Small intestine (tissue), 7 donors: ENCODE results near the gene LIX1. TPM values are rescaled to one million over a fixed set of nuclear protein-coding genes. Genes with fewer than 3 reads are reported as not detected.

Experiments used
- DNase-seq, 2 donors: peaks; one replicate each; pipeline versions ENCODE4 v3.0.0 to v3.0.0-alpha.2; 2013
- FAIRE-seq: peaks from 2 replicates; lab custom pipeline; 2012; peaks lifted over from hg19 to GRCh38; lab: Jason Lieb, UNC
- H3K27ac ChIP-seq, 3 donors: one replicate each; pipeline ENCODE4 v1.5.1; 2013; ENCODE audit warnings: low read length in 2 of 3, mild to moderate bottlenecking in 2 of 3, control low read depth in 1 of 3, inconsistent platforms in 1 of 3, low read depth in 1 of 3, moderate library complexity in 1 of 3
- H3K27me3 ChIP-seq, 3 donors: one replicate each; pipeline ENCODE4 v1.6.1; 2013; ENCODE audit warnings: low read length in 3 of 3, inconsistent platforms in 1 of 3; ENCODE audit not compliant: control insufficient read depth in 3 of 3, insufficient read depth in 3 of 3
- H3K36me3 ChIP-seq, 3 donors: one replicate each; pipeline ENCODE4 v1.6.1; 2013; ENCODE audit warnings: low read length in 3 of 3, inconsistent platforms in 1 of 3, low read depth in 1 of 3, mild to moderate bottlenecking in 1 of 3, moderate library complexity in 1 of 3; ENCODE audit not compliant: control insufficient read depth in 3 of 3, insufficient read depth in 2 of 3
- H3K4me1 ChIP-seq, 3 donors: one replicate each; pipeline ENCODE4 v1.6.1; 2013; ENCODE audit warnings: low read length in 2 of 3, inconsistent platforms in 1 of 3, low read depth in 1 of 3, mild to moderate bottlenecking in 1 of 3, moderate library complexity in 1 of 3; ENCODE audit not compliant: control insufficient read depth in 3 of 3, insufficient read depth in 2 of 3
- H3K4me3 ChIP-seq, 3 donors: one replicate each; pipeline ENCODE4 v1.5.1; 2013; ENCODE audit warnings: low read length in 3 of 3, control low read depth in 1 of 3, inconsistent platforms in 1 of 3, low read depth in 1 of 3, mild to moderate bottlenecking in 1 of 3, moderate library complexity in 1 of 3
- H3K9me3 ChIP-seq, 2 donors: one replicate each; pipeline ENCODE4 v1.6.1; 2013; ENCODE audit warnings: low read depth in 1 of 2, low read length in 1 of 2; ENCODE audit not compliant: control insufficient read depth in 2 of 2, insufficient read depth in 1 of 2
- WGBS, 3 donors: extraction: QIAGEN DNeasy Blood & Tissue Kit; methylation state at CpG; one replicate each; pipeline ENCODE4 v1.1.7; 2013; 5-methylcytosine and 5-hydroxymethylcytosine counted together
- polyA plus RNA-seq, 4 donors: library from polyadenylated mRNA; stranded (reverse) in 3 of 4; unstranded in 1 of 4; fragments of 200-250 nt in 3 of 4; fragments of 120-200 nt in 1 of 4; gene quantifications; one replicate each; pipeline versions ENCODE4 v1.2.1 to v1.2.3, GENCODE V29; 2013
- donor health status: healthy with polysubstance abuse.
- donor health status: control.
- donor health status: control.
- donor health status: Bipolar disorder and iron deficiency.
- donor health status: healthy.

The LIX1 gene
- polyA plus RNA-seq, 4 donors: 0.85 to 3.0 TPM; not detected in 2

DNA sequence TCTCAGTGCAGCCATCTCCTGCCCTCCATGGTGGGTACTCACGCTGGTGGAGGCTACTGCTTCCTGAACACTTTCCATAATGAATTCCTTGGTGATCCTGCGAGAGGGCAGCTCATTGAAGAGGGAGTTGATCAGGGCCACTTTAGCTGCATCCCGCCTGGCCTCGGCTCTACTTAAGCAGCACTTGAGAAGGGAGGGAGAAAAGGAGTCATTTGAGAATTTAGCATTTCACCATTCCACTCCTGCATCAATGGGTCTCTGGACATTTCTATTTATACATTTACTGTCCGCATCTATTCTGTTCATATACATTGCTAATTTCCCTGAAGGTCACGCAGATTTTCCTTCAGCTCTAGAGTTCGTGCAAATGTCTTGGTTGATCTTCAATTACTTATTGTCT is 35.1 kb downstream of the LIX1 start:
- Histone ChIP-seq H3K27ac (no peak overlapping the region), H3K27me3 (no peaks in the 10 kb centered on the region), H3K4me1 (peaks cover 3 to 22% (median 4%) of the 10 kb centered on the region in 3 donors), H3K36me3 (no peaks in the 10 kb centered on the region), H3K4me3 (no peak overlapping the region), H3K9me3 (no peaks in the 10 kb centered on the region)
- FAIRE-seq (no peak), DNase-seq (no peak)
- WGBS, 3 donors: 94 to 96% (median 95%) methylated on average over 7 of the region's 7 CpGs

DNA sequence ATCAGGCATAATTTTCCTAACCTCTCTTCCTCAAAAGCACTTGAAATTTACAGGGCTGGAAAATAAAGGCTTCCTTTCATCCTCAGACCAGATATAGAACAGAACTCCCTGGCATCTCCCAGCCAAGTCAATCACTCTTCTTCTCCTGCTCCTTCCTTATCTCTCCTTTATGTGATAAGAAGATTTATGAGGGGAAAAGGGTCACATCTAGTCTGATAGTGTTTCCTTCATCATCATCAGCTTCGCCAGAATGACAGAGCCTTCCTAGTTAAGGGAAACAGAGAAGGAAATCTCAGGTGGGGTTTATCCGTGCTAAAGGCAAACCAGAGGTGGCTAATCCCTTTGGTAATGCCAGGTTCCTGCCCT is 36.2 kb downstream of the LIX1 start:
- FAIRE-seq (no peak), DNase-seq (peak; percentile 39 to 48)
- Histone ChIP-seq H3K4me3 (no peak overlapping the region), H3K4me1 (peaks cover 0 to 16% (median 3%) of the 10 kb centered on the region in 3 donors), H3K36me3 (no peaks in the 10 kb centered on the region), H3K9me3 (no peaks in the 10 kb centered on the region), H3K27me3 (no peaks in the 10 kb centered on the region), H3K27ac (no peak overlapping the region)
- WGBS, 3 donors: 15 to 53% (median 25%) methylated on average over 2 of the region's 2 CpGs

DNA sequence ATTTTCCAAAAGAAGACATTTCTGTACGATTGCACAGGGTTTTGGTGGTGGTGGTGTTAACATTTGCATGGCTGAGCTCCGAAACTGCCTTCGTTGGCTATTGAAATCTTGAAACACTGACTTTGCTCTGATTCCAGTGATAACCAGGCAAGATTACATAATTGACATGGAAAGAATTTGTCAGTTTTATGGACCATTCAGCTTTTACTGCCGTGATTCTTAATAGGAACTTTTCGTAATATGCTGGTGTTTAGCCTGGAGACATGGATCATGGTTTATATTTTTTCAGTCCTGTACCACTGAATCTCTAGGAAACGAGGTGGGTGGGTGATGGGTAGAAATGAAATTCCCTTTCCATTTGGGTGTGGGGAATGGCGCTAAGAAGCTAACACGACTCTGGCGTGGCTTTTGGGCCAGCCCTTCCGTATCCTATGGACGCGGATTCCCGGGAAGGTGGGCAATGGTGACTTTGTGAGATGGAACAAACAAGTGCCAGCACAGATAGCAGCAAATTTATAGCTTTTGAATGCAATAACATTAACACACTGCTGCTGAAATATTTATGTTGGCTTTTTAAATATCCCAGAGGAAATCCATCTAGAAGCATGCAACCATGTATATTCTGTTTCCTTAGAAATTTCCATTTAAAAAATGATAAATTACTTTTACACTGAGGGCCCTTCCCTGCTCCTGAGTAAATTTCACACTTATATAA is 36.8 kb downstream of the LIX1 start:
- no peak overlapping the region for H3K4me3 ChIP-seq
- H3K27me3 ChIP-seq: no peaks in the 10 kb centered on the region
- peak in 1 of 2 donors; percentile 55 for DNase-seq
- H3K36me3 ChIP-seq: no peaks in the 10 kb centered on the region
- no peak overlapping the region for H3K27ac ChIP-seq
- no peak for FAIRE-seq
- peaks cover 0 to 13% (median 3%) of the 10 kb centered on the region in 3 donors for H3K4me1 ChIP-seq
- WGBS, 3 donors: 43 to 54% (median 46%) methylated on average over 13 of the region's 13 CpGs
- no peaks in the 10 kb centered on the region for H3K9me3 ChIP-seq

DNA sequence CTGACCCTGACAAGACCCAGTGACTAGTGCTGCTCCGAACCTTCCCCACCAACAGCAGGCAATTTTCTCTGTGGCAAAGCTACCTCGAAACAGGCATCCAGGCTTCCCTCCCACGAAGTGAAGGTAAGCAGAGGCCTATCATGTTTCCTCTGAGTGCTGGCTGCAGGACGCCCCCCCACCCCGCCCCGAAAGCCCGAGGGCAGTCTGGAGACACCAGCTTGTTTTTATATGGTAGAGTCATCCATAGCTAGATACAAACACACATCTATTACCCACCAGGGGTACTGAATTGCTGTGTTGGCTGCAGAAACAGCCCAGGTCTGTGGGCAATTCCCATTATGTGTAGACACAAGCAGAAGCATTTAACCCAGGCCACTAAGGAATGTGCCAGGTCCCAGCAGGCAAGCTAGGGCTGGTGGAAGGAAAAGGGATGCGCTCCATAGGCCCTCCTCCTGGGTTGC is 40.4 kb downstream of the LIX1 start:
- FAIRE-seq (no peak), DNase-seq (no peak)
- Histone ChIP-seq H3K36me3 (no peaks in the 10 kb centered on the region), H3K4me1 (peaks cover 0 to 13% (median 3%) of the 10 kb centered on the region in 3 donors), H3K9me3 (no peaks in the 10 kb centered on the region), H3K4me3 (no peak overlapping the region), H3K27ac (no peak overlapping the region), H3K27me3 (no peaks in the 10 kb centered on the region)
- WGBS, 3 donors: 80 to 93% (median 88%) methylated on average over 8 of the region's 8 CpGs

DNA sequence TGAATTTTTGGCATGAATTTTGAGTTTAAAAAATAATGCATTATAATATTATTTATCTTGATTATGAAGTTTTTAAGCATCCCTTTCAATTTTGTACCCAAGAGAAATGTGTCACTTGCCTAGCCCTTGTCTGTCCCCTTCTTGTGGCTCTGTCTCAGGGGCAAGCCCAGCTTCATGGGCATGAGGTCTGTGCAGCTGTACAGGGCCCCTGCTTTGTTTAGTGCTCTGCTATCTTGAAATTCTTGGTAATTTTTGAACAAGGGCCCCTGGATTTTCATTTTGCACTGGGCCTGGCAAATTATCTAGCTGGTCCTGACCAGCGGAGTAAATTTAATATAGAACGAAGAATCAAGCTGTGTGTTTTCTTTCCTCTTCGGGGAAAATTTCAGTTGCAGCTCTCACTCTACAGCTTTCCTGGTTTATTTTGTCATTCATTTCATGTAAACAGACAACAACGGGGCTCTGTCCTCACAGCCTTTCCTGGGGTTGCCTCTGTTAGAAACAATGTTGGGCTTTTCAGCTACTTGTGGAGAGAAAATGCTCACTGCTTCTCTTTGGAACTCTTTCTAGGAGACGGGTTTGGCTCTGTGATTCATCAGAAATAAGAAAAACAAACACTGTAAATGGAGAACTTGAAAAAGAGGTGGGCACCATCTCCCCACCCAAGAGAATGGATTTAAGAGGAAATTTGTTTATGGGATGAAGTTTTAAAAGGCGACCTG is 41.1 kb downstream of the LIX1 start:
- no peaks in the 10 kb centered on the region for H3K36me3 ChIP-seq
- WGBS, 3 donors: 76 to 91% (median 86%) methylated on average over 6 of the region's 6 CpGs
- FAIRE-seq (no peak), DNase-seq (no peak)
- H3K4me3 ChIP-seq: no peak overlapping the region
- no peaks in the 10 kb centered on the region for H3K27me3 ChIP-seq
- no peak overlapping the region for H3K27ac ChIP-seq
- H3K4me1 ChIP-seq: peaks cover 0 to 12% (median 2%) of the 10 kb centered on the region in 3 donors
- no peaks in the 10 kb centered on the region for H3K9me3 ChIP-seq

DNA sequence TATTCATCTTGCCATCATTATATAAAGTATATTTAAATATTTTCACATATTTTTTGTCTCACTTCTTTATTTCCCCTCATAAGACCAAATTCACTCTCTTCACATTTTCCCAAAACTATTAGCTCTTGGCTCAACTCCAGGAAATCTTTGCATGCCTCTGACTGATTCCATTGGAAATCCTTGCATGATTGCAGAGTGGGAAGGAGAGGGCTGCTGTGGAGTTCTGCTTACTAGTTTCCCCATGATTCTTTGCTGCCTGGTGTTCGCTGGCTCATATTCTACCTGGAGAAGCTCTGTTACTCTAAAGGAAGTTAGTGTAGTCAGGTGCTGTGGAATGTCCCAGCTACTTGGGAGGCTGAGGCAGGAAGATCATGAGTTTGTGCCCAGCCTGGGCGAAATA is 41.9 kb downstream of the LIX1 start:
- DNase-seq (no peak), FAIRE-seq (no peak)
- no peak overlapping the region for H3K4me3 ChIP-seq
- no peak overlapping the region for H3K27ac ChIP-seq
- WGBS, 3 donors: 60 to 95% (median 88%) methylated on average over 2 of the region's 2 CpGs
- H3K4me1 ChIP-seq: peaks cover 0 to 3% (median 0%) of the 10 kb centered on the region in 3 donors
- no peaks in the 10 kb centered on the region for H3K9me3 ChIP-seq
- no peaks in the 10 kb centered on the region for H3K36me3 ChIP-seq
- no peaks in the 10 kb centered on the region for H3K27me3 ChIP-seq

DNA sequence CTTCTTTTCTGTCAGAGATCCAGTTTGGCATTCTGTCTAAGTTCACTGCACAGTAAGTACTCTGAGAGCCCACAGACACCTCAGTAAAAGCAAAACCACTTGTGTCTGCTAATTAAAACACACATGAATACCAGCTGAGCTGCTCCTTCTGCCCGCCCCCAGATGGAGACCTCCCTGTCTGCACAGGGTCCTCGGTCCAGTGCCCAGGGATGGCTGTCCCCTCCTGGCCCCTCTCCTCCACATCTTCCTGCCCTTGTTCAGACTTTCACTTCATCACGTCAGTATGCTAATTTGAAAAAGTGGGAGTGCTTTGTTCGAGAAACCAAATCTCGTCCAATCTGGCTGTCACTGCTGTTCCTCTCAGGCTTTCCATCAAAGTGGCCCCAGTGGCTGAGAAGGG is 43.5 kb downstream of the LIX1 start:
- Histone ChIP-seq H3K4me3 (no peak overlapping the region), H3K27ac (no peak overlapping the region), H3K9me3 (no peaks in the 10 kb centered on the region), H3K4me1 (no peaks in the 10 kb centered on the region), H3K27me3 (no peaks in the 10 kb centered on the region), H3K36me3 (no peaks in the 10 kb centered on the region)
- WGBS, 3 donors: 71 to 87% (median 81%) methylated on average over 5 of the region's 5 CpGs
- no peak for DNase-seq
- FAIRE-seq: no peak

DNA sequence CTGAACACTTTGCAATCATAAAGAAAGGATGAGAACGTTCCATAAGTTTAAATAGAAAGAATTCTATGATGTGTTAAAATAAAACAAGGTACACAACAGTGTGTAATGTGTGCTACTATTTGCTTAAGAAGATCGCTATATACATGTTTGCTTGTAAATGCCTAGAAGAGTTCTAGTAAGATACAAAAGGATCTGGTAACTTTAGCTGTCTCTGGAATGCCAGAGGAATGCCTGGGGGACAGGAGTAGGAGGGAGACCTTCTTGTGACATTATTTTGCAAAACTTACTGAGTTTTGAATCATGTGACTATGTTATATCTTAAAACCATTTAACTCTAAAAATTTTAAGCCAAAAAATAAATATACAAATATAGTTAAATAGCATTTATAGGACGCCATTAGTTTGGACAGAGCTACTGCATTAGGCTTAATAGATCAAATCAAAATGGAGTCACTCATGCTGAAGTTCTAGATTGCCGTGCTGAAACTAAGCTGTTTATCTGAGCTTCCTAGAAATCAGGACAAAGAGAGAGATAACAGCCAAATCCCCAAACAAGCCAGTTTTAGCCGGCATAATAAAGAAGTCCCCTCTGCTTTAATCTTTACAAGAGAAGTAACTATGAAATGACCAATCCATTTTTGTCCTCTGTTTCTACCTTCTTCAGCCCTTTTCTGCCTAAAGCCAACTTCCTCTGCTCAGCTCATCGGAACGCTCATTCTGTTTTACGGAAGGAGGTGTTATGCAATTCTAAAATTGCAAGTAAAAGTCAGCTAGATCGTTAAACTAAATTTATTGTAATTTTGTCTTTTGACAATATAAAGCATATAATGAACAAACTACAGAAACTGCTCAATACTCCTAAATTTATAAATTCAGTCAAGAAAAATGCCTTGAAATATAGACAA is 44.8 kb downstream of the LIX1 start:
- Histone ChIP-seq H3K4me3 (no peak overlapping the region), H3K9me3 (no peaks in the 10 kb centered on the region), H3K27ac (no peak overlapping the region), H3K27me3 (no peaks in the 10 kb centered on the region), H3K36me3 (no peaks in the 10 kb centered on the region), H3K4me1 (no peaks in the 10 kb centered on the region)
- FAIRE-seq (no peak), DNase-seq (no peak)
- 90 to 93% (median 91%) methylated on average over 9 of the region's 9 CpGs for WGBS, 3 donors
